ENCODE data around the gene BAK1. TPM values are rescaled to one million over a fixed set of nuclear protein-coding genes. Genes with fewer than 3 reads are reported as not detected.

Gene BAK1
- total RNA-seq, 4 donors from 2014 or later = 6.9 to 22.7 (median 10.9) TPM

- TF ChIP-seq, protein P1, sequence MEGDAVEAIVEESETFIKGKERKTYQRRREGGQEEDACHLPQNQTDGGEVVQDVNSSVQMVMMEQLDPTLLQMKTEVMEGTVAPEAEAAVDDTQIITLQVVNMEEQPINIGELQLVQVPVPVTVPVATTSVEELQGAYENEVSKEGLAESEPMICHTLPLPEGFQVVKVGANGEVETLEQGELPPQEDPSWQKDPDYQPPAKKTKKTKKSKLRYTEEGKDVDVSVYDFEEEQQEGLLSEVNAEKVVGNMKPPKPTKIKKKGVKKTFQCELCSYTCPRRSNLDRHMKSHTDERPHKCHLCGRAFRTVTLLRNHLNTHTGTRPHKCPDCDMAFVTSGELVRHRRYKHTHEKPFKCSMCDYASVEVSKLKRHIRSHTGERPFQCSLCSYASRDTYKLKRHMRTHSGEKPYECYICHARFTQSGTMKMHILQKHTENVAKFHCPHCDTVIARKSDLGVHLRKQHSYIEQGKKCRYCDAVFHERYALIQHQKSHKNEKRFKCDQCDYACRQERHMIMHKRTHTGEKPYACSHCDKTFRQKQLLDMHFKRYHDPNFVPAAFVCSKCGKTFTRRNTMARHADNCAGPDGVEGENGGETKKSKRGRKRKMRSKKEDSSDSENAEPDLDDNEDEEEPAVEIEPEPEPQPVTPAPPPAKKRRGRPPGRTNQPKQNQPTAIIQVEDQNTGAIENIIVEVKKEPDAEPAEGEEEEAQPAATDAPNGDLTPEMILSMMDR (IDR thresholded peaks at IDR 0.05) = no peak
- ATAC-seq (ENCODE audit: low FRiP score) = peak; percentile 39
- no peak for DNase-seq (ENCODE audit: low spot score)
These were observed 33.7 kb upstream of the BAK1 start for GRCh38 chr6:33613795-33614168.

GRCh38 chr6:33613146-33613794 lies 33.2 kb upstream of the BAK1 start:
- ATAC-seq (ENCODE audit: low FRiP score) = no peak
- TF ChIP-seq, protein P1 (IDR thresholded peaks at IDR 0.05) = no peak

DNA sequence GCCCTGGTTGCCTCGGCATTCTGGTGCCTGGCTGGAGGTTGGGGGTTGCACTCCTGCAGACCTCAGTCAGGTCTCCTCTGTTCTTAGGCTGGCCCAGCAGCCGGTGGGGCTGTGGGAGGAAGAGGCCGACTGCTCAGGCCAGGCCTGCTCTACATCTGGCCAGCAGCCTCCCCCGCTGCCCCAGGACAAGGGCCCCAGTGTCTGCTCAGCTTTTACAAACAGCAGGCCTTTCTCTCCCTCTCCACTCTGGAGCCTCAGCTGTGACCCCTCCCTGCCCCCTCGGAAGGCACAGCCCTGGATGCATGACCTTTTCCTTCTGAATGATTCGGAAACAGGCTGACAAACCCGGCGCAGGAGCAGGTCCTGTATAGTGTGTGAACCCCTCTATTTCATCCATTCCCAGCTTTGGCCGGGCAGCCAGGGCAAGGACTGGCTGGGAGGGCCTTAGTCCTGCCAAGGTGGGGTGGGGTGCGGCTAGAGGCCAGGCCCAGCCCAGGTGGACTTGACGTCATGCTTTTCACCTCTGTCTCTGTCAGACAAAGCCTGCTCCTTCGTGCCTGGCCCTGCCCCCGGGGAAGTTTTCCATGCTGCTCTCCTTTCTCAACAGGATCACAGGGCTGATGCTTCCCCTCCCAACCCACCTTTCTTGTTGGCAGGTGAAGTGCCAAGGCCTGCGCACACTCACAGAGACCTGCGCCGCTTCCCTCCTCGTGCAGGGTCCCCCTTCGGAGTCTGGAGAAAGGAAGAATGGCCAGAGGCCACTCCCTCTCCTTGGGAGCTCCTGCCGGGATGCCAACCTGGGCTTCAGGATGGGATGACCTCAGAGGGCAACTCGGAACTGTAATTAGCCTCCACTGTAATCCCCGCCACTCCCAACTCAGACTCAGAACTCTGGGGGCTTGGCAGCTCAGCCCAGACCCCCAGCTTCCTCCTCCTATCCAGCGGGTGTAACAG lies 31.0 kb upstream of the BAK1 start:
- DNase-seq (ENCODE audit: low spot score) (no peak), ATAC-seq (ENCODE audit: low FRiP score) (no peak)
- TF ChIP-seq, protein P1 (IDR thresholded peaks at IDR 0.05) = no peak

More at GRCh38 chr6:33613146-33613794, 33.2 kb upstream of the BAK1 start:
- DNase-seq (ENCODE audit: low spot score) = no peak

- no peak for DNase-seq (ENCODE audit: low spot score)
- no peak for ATAC-seq (ENCODE audit: low FRiP score)
- TF ChIP-seq, protein P1 (IDR thresholded peaks at IDR 0.05) = no peak
These were observed 30.0 kb upstream of the BAK1 start for GRCh38 chr6:33610067-33610466.

GRCh38 chr6:33609528-33609927 lies 29.5 kb upstream of the BAK1 start:
- DNase-seq (ENCODE audit: low spot score) (no peak), ATAC-seq (ENCODE audit: low FRiP score) (peak; percentile 82)
- TF ChIP-seq, protein P1 (IDR thresholded peaks at IDR 0.05) = no peak

DNA sequence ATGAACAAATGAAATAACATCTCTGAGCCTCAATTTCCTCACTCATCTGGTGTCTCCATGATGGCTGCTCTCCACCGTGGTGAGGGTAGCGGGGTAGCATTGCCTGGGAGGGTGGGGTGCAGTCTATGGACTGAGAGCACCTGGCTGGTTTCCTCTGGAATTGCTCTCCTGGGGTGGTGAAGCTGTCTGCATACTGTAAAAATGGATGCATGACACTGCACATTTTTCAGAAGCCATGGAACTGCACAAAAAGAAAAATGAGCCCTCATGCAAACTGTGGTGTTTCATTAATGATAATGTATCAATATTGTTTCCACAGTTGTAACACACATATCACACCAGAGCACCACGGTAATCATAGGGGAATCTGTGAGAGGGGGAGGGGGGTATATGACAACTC lies 28.9 kb upstream of the BAK1 start:
- DNase-seq (ENCODE audit: low spot score) = no peak
- no peak for ATAC-seq (ENCODE audit: low FRiP score)
- TF ChIP-seq, protein P1 (IDR thresholded peaks at IDR 0.05) = no peak

Data from omental fat pad (tissue), 4 donors.